Measurements from ENCODE around the gene FLACC1. TPM values are rescaled to one million over a fixed set of nuclear protein-coding genes. Genes with fewer than 3 reads are reported as not detected.

FLACC1 gene
- polyA plus RNA-seq, 3 donors: 0.16 to 0.91 TPM; not detected in 1

- Mint-ChIP-seq H3K4me1 (peaks cover 12% of the 10 kb centered on the region), H3K9me3 (no peaks in the 10 kb centered on the region), H3K36me3 (peaks cover 39 to 44% of the 10 kb centered on the region in 2 donors), H3K27ac (no peak overlapping the region), H3K27me3 (ENCODE audit: low read depth in 3 of 3) (peaks cover 0 to 2% (median 0%) of the 10 kb centered on the region in 3 donors), H3K4me3 (no peak overlapping the region)
- no peak overlapping the region for H3K9ac ChIP-seq (ENCODE audit: insufficient read depth, low read length, poor library complexity, severe bottlenecking)
- H3K9me3 ChIP-seq (replicated peaks in 1 of 2; ENCODE audit: control insufficient read depth in 1 of 2, insufficient read depth in 1 of 2, low read length in 2 of 2): no peaks in the 10 kb centered on the region
- no peak overlapping the region for H3K27ac ChIP-seq (ENCODE audit: low read depth in 1 of 2, low read length in 2 of 2)
- no CpG with 5 or more reads among the region's 6 CpGs for WGBS (ENCODE audit: insufficient coverage)
- H4K20me1 ChIP-seq (ENCODE audit: insufficient read depth, low read length): no peaks in the 10 kb centered on the region
- no peak overlapping the region for H2AFZ ChIP-seq (ENCODE audit: insufficient read depth, low read depth, low read length, poor library complexity, severe bottlenecking)
- DNase-seq: no peak
- TF ChIP-seq CTCF (IDR thresholded peaks at IDR 0.05): no peak
- H3K4me1 ChIP-seq (ENCODE audit: control insufficient read depth in 1 of 2, insufficient read depth in 2 of 2, low read length in 2 of 2): peaks cover 3 to 9% of the 10 kb centered on the region in 2 donors
- no peaks in the 10 kb centered on the region for H3K79me2 ChIP-seq (ENCODE audit: insufficient read depth, low read length)
- intact Hi-C loops (cut with micrococcal nuclease): no loop called here
- peaks cover 18 to 50% of the 10 kb centered on the region in 2 donors for H3K36me3 ChIP-seq (replicated peaks in 1 of 2; ENCODE audit: control insufficient read depth in 1 of 2, insufficient read depth in 2 of 2, low read length in 2 of 2)
- no peak overlapping the region for H3K4me3 ChIP-seq (replicated peaks in 1 of 3; ENCODE audit: low read depth in 2 of 3, low read length in 3 of 3)
- H3K4me2 ChIP-seq (replicated peaks; ENCODE audit: extremely low read depth, low read length, poor library complexity, severe bottlenecking): no peak overlapping the region
- no peaks in the 10 kb centered on the region for H3K27me3 ChIP-seq (ENCODE audit: control insufficient read depth in 2 of 2, insufficient read depth in 2 of 2, low read length in 2 of 2)
Measured at GRCh38 chr2:201402651-201403562, 45.8 kb upstream of the FLACC1 start.

GRCh38 chr2:201401815-201402214, 44.7 kb upstream of the FLACC1 start:
- H3K9me3 Mint-ChIP-seq: no peaks in the 10 kb centered on the region
- WGBS (ENCODE audit: insufficient coverage): no CpG with 5 or more reads among the region's 3 CpGs
- Histone ChIP-seq H3K4me2 (replicated peaks; ENCODE audit: extremely low read depth, low read length, poor library complexity, severe bottlenecking) (no peak overlapping the region), H3K27me3 (ENCODE audit: control insufficient read depth in 2 of 2, insufficient read depth in 2 of 2, low read length in 2 of 2) (no peaks in the 10 kb centered on the region), H3K9me3 (replicated peaks in 1 of 2; ENCODE audit: control insufficient read depth in 1 of 2, insufficient read depth in 1 of 2, low read length in 2 of 2) (no peaks in the 10 kb centered on the region), H4K20me1 (ENCODE audit: insufficient read depth, low read length) (no peaks in the 10 kb centered on the region), H3K4me1 (ENCODE audit: control insufficient read depth in 1 of 2, insufficient read depth in 2 of 2, low read length in 2 of 2) (peaks cover 3 to 8% of the 10 kb centered on the region in 2 donors), H2AFZ (ENCODE audit: insufficient read depth, low read depth, low read length, poor library complexity, severe bottlenecking) (no peak overlapping the region), H3K4me3 (replicated peaks in 1 of 3; ENCODE audit: low read depth in 2 of 3, low read length in 3 of 3) (no peak overlapping the region), H3K79me2 (ENCODE audit: insufficient read depth, low read length) (no peaks in the 10 kb centered on the region), H3K9ac (ENCODE audit: insufficient read depth, low read length, poor library complexity, severe bottlenecking) (no peak overlapping the region), H3K27ac (ENCODE audit: low read depth in 1 of 2, low read length in 2 of 2) (no peak overlapping the region), H3K36me3 (replicated peaks in 1 of 2; ENCODE audit: control insufficient read depth in 1 of 2, insufficient read depth in 2 of 2, low read length in 2 of 2) (peaks cover 29 to 61% of the 10 kb centered on the region in 2 donors)
- peaks cover 48 to 51% of the 10 kb centered on the region in 2 donors for H3K36me3 Mint-ChIP-seq
- DNase-seq: no peak
- intact Hi-C loops (cut with micrococcal nuclease): no loop called here
- H3K27ac Mint-ChIP-seq: no peak overlapping the region
- H3K4me3 Mint-ChIP-seq: no peak overlapping the region
- TF ChIP-seq CTCF (IDR thresholded peaks at IDR 0.05): no peak
- H3K4me1 Mint-ChIP-seq: peaks cover 6% of the 10 kb centered on the region
- peaks cover 0 to 2% (median 0%) of the 10 kb centered on the region in 3 donors for H3K27me3 Mint-ChIP-seq (ENCODE audit: low read depth in 3 of 3)
